Measurements from ENCODE around the gene IFT122.
"Not testable (repeated sequence)": the region's sequence is repeated elsewhere in the genome, so short reads cannot be mapped to it uniquely, and the experiment has no call there.

Gene IFT122

DNA sequence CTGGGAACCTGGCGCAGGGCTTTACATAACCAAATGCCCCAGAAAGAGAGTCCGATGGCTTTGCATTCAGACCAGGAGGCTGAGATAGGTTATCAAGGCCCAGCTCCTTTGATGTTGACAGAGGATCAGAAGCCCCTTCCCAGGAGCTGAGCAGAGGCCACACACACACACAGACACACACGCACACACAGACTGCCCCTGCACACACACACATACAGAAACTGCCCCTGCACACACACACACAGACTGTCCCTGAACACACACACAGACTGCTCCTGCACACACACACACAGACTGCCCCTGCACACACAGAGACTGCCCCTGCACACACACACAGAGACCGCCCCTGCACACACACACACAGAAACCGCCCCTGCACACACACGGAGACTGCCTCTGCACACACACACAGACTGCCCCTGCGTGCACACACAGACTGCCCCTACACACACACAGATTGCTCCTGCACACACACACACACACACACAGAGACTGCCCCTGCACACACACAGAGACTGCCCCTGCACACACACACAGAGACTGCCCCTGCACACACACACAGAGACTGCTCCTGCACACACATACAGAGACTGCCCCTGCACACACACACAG, 75.9 kb downstream of the IFT122 start:
- DNase-seq (ENCODE audit: low read depth in 2 of 2): not testable (repeated sequence)

DNA sequence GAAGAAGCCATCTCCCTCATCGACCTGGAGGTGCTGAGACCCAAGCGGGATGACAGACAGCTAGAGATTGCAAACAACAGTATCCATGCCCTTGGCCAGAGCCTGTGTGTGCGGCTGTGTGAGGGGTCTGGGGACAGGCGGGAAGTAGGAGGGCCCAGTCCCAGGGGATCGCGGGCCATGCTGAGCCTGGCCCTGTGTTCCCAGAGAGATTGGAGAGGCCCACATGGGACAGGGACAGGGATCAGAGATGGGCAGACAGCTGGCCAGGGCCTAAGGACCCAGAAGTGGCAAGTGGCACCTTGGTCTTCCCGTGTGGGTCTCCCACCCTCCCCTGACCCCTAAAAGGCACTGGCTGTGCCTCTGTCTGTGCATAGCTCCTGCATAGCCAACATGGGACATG, 77.5 kb downstream of the IFT122 start:
- DNase-seq (ENCODE audit: low read depth in 2 of 2): no peak

DNA sequence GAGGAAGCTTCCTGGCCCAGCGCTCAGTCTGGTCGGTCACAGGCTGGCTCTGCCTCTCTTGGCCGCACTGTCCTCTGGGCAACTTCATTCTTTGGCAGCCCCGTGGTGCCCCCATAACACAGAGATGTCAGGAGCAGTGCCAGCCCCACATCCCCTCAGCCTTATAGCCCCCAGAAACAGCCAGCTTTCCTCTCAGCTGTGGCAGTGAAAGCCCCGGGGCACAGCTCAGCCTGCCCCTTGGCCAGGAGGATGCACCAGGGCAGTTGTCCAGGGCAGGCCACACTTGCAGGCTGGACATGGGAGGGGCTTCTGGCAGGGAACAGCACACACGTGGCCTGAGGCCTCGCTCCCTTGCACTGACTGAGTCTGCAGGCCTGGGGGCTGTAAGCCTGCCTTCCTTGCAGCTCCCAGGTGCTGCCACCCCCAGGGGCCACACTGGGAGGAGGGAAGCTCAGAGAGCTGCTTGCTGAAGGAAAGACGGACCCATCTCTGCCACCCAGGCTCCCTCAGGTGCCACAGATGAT, 78.1 kb downstream of the IFT122 start:
- no peak for DNase-seq (ENCODE audit: low read depth in 2 of 2)

DNA sequence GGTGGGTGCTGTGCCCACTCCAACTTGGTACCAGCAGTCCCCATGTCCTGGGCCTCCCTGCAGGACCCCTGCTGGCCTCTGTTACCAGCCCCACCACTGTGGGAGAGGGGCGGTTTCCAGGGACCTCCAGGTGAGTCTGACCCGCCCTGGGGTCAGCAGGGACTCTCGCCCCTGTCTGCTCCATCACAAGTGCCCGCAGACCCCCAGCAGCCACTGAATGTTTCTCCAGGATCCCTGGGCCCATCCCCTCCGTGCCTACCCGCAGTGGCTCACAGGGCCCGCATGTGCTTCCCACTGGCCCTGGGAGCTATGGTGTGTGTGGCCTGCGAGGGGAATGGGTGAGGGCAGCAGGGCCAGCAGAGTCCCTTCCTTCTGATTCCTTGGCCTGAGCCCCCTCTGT, 78.6 kb downstream of the IFT122 start:
- DNase-seq (ENCODE audit: low read depth in 2 of 2): no peak

DNA sequence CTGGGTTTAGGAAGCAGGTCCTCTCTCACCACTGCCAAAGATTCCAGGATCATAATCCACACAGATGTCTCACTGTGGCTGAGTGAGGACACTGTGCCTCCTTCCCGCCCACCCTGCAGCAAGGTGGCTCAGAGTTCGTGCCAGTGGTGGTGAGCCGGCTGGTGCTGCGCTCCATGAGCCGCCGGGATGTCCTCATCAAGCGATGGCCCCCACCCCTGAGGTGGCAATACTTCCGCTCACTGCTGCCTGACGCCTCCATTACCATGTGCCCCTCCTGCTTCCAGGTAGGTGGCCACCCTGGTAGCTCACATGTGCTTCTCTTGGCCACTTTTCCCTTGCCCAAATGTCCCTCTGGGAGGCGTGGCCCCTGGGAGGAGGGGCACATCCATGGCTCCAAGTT, 79.4 kb downstream of the IFT122 start:
- no peak for DNase-seq (ENCODE audit: low read depth in 2 of 2)

DNA sequence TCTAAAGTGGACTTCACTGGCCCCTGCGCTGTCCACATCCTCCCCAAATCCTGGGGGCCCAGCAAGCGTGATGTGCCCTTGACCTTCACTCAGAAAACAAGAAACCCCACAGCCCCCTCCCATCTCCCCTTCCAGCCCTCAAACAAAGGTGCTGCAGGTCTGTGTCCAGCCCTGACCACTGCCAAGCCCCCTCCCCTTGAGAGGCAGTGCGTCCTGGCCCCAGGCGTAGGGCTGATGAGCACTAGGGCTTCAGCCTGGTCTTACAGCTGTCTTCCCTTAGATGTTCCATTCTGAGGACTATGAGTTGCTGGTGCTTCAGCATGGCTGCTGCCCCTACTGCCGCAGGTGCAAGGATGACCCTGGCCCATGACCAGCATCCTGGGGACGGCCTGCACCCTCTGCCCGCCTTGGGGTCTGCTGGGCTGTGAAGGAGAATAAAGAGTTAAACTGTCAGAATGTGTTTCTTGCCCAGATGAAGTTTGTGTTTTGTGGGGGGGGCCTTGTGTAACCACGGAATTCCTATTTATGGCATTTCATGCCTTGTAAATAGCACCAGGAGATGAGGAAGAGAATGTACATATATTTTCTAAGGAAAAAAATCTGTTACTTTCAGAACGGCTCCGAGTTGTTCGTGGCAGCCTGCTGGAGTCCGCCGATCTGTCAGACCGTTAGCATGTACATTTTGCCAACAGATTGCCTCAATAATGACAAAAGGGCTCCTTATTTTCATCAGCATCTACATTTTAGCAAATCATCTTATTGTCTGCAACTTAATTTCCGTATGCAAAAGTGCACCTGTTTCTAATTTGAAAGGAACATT, 80.1 kb downstream of the IFT122 start:
- DNase-seq (ENCODE audit: low read depth in 2 of 2): no peak

DNA sequence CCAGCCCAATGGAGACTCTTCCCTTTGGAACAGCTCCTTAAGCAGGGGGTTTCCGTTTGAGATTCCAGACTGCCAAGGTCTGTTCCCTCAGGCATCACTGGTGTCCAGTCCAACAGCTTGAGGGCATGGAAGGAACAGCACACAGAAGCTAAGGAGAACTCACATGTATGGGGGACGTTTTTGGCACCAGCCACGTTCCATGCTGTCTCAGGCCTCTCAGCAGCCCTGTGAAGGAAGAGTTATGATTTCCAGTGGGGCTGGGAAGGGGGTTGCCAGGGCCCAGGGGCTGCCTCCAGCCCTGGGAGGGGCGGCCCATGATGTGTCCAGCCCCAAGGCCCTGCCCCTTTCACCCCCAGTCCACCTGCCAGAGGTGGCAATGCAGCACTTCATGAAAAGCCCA, 80.9 kb downstream of the IFT122 start:
- DNase-seq (ENCODE audit: low read depth in 2 of 2): no peak

DNA sequence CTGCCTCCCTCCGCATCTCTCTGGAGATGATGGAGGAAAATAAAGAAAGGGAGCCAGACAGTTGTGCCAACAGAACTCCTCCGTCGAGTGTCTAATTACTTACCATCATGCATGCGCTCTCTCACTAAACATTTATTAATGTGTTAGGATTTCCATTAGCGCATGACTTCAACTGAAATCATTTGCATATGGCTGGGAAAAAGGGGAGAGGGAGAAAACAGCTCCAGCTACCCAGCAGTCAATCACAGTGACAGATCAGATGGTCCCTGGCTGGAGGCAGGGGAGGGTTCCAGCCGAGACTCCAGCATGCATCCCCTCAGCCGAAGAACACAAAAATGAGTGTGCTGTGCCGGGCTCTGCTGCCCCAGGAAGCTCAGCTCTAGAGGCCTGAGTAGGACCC, 81.6 kb downstream of the IFT122 start:
- no peak for DNase-seq (ENCODE audit: low read depth in 2 of 2)

DNA sequence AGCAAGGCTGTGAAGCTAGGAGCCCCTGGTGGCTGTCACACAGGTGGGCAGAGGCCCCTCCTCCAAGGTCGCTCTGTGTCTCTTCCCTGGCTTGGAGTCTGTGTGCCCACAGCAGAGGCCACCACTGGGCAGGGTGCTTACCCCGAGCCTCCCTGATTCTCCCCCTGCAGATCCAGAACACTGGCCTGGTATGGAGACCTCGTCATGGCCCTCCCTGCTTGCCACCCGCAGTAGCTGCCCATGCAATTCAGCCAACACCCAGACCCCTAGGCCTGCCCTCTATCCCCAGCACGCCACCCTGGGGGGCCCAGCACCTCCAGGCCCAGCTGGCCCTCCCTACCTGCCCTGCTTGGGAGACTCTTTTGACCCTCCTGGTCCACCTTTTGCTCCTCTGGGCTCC, 82.9 kb downstream of the IFT122 start:
- no peak for DNase-seq (ENCODE audit: low read depth in 2 of 2)

DNA sequence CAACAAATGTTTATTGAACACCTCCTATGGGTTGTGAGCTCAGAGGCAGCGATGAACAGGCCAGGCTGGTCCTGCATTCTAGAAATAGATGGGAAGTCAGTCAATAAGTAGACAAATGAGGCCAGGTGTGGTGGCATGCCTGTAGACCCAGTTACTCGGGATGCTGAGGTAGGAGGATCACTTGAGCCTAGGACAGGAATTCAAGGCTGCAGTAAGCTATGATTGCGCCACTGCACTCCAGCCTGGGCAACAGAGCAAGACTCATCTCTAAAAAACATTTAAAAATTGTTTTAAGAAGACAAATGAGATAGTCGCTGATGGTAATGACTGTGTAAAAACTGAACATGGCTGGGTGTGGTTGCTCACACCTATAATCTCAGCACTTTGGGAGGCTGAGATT, 84.1 kb downstream of the IFT122 start:
- no peak for DNase-seq (ENCODE audit: low read depth in 2 of 2)

DNA sequence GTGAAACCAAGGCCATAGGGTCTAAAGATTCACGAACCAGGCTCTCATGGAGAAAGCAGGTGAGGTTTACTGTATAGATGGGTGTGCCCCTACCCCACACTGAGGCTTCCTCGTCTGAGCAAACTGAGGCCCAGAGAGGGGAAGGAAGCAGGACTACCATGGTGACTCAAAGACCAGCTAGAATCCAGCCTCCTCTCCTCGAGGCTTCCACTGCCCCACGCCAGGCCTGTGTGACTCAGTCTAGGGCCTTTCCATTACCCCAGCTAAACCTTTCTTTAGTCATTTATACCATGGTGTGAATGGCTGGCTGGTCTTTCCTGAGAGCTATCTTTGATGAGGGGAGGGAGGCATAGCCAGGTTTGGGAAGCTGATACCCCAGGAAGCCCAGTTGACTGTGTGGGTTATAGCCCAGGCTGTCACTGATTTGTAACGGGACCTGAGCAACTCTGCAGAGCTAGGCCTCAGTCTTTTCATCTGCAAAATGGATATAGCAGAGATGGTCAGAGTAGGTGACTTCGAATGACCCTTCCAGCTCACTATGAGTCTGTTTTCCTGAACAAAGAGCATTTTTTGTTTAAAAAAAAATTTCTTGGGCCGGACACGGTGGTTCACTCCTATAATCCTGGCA, 85.4 kb downstream of the IFT122 start:
- DNase-seq (ENCODE audit: low read depth in 2 of 2): no peak

DNA sequence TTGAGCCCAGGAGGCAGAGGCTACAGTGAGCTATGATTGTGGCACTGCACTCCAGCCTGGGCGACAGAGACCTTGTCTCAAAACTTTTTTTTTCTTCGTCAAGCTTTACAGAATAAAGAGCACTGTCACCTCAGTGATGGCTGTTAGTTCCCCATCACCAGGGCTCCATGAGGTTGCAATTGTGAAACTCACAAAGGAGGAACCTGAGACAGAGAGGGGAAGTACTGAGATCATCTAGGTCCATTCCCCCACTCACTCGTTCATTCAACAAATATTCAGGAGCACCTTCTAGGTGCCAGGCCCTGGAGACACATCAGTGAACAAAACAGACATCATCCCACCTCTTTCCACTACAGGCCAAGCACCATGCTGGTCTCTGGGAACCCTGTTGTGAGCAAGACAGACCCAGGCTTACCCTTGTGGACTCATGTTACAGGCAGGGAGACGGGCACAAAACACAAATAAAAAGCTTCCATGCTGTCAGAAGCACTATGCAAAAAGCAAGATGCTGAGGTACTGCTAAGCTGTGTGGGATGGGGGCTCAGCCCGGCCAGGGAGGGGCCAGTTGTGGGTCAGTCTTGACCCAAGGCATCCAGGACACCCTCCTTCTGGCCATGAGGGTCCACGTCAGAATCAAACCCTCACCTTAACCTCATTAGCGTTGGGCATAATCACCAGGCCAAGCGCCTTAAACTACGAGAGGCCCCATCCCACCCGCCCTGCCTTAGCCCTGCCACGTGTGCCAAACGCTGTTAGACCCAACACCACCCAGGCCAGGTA, 86.3 kb downstream of the IFT122 start:
- DNase-seq (ENCODE audit: low read depth in 2 of 2): no peak

DNA sequence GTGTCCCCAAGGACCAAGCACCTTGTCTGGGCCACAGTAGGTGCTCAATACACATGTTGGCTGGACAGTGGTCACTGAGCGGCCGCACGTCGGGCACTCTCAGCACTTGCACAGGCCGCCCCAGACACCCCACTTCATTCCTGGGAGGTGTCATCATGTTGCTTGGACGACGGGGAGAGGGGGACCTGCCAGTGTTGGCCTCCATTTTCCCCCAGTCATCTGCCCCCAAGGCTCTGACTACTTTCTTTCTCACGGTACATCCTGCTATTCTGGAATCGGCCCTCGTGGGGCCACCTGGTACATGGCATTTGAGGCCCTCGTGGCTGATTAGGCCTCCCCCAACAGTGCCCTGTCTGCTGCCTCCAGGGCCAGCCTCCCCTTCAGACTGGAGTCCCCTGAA, 87.2 kb downstream of the IFT122 start:
- no peak for DNase-seq (ENCODE audit: low read depth in 2 of 2)

DNA sequence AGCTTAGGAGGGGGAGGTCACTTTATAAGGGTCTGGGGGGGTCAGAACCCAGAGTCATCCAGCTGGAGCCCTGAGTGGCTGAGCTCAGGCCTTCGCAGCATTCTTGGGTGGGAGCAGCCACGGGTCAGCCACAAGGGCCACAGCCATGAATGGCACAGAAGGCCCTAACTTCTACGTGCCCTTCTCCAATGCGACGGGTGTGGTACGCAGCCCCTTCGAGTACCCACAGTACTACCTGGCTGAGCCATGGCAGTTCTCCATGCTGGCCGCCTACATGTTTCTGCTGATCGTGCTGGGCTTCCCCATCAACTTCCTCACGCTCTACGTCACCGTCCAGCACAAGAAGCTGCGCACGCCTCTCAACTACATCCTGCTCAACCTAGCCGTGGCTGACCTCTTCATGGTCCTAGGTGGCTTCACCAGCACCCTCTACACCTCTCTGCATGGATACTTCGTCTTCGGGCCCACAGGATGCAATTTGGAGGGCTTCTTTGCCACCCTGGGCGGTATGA, 88.6 kb downstream of the IFT122 start, which contains the start of gene RHO:
RHO (plus strand) TSS at position 51 of the 512 bp plus-strand sequence; CDS start at position 146, 95 bp downstream.
- no peak for DNase-seq (ENCODE audit: low read depth in 2 of 2)

DNA sequence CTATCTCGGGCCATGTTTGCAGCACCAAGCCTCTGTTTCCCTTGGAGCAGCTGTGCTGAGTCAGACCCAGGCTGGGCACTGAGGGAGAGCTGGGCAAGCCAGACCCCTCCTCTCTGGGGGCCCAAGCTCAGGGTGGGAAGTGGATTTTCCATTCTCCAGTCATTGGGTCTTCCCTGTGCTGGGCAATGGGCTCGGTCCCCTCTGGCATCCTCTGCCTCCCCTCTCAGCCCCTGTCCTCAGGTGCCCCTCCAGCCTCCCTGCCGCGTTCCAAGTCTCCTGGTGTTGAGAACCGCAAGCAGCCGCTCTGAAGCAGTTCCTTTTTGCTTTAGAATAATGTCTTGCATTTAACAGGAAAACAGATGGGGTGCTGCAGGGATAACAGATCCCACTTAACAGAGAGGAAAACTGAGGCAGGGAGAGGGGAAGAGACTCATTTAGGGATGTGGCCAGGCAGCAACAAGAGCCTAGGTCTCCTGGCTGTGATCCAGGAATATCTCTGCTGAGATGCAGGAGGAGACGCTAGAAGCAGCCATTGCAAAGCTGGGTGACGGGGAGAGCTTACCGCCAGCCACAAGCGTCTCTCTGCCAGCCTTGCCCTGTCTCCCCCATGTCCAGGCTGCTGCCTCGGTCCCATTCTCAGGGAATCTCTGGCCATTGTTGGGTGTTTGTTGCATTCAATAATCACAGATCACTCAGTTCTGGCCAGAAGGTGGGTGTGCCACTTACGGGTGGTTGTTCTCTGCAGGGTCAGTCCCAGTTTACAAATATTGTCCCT, 89.6 kb downstream of the IFT122 start:
- no peak for DNase-seq (ENCODE audit: low read depth in 2 of 2)

DNA sequence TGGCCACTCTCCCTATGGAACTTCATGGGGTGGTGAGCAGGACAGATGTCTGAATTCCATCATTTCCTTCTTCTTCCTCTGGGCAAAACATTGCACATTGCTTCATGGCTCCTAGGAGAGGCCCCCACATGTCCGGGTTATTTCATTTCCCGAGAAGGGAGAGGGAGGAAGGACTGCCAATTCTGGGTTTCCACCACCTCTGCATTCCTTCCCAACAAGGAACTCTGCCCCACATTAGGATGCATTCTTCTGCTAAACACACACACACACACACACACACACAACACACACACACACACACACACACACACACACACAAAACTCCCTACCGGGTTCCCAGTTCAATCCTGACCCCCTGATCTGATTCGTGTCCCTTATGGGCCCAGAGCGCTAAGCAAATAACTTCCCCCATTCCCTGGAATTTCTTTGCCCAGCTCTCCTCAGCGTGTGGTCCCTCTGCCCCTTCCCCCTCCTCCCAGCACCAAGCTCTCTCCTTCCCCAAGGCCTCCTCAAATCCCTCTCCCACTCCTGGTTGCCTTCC, 90.3 kb downstream of the IFT122 start:
- DNase-seq (ENCODE audit: low read depth in 2 of 2): no peak

DNA sequence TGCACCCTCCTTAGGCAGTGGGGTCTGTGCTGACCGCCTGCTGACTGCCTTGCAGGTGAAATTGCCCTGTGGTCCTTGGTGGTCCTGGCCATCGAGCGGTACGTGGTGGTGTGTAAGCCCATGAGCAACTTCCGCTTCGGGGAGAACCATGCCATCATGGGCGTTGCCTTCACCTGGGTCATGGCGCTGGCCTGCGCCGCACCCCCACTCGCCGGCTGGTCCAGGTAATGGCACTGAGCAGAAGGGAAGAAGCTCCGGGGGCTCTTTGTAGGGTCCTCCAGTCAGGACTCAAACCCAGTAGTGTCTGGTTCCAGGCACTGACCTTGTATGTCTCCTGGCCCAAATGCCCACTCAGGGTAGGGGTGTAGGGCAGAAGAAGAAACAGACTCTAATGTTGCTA, 90.8 kb downstream of the IFT122 start:
- no peak for DNase-seq (ENCODE audit: low read depth in 2 of 2)

DNA sequence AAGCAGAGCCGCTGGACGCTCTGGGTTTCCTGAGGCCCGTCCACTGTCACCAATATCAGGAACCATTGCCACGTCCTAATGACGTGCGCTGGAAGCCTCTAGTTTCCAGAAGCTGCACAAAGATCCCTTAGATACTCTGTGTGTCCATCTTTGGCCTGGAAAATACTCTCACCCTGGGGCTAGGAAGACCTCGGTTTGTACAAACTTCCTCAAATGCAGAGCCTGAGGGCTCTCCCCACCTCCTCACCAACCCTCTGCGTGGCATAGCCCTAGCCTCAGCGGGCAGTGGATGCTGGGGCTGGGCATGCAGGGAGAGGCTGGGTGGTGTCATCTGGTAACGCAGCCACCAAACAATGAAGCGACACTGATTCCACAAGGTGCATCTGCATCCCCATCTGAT, 91.7 kb downstream of the IFT122 start:
- no peak for DNase-seq (ENCODE audit: low read depth in 2 of 2)

DNA sequence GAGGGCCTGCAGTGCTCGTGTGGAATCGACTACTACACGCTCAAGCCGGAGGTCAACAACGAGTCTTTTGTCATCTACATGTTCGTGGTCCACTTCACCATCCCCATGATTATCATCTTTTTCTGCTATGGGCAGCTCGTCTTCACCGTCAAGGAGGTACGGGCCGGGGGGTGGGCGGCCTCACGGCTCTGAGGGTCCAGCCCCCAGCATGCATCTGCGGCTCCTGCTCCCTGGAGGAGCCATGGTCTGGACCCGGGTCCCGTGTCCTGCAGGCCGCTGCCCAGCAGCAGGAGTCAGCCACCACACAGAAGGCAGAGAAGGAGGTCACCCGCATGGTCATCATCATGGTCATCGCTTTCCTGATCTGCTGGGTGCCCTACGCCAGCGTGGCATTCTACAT, 92.2 kb downstream of the IFT122 start:
- DNase-seq (ENCODE audit: low read depth in 2 of 2): no peak

DNA sequence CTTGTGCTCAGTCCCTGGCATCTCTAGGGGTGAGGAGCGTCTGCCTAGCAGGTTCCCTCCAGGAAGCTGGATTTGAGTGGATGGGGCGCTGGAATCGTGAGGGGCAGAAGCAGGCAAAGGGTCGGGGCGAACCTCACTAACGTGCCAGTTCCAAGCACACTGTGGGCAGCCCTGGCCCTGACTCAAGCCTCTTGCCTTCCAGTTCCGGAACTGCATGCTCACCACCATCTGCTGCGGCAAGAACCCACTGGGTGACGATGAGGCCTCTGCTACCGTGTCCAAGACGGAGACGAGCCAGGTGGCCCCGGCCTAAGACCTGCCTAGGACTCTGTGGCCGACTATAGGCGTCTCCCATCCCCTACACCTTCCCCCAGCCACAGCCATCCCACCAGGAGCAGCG, 93.4 kb downstream of the IFT122 start:
- DNase-seq (ENCODE audit: low read depth in 2 of 2): no peak
